ENCODE data around the gene PRPH. TPM values are rescaled to one million over a fixed set of nuclear protein-coding genes. Genes with fewer than 3 reads are reported as not detected.
"Not testable (repeated sequence)": the region's sequence is repeated elsewhere in the genome, so short reads cannot be mapped to it uniquely, and the experiment has no call there.

The PRPH gene
- total and polyA plus RNA-seq, 10 of the 15 experiments (the other 5 are each of a cell fraction or from before 2014, with no cell fraction given), result 0.09 to 0.45 (median 0.19) TPM; not detected in 3

DNA sequence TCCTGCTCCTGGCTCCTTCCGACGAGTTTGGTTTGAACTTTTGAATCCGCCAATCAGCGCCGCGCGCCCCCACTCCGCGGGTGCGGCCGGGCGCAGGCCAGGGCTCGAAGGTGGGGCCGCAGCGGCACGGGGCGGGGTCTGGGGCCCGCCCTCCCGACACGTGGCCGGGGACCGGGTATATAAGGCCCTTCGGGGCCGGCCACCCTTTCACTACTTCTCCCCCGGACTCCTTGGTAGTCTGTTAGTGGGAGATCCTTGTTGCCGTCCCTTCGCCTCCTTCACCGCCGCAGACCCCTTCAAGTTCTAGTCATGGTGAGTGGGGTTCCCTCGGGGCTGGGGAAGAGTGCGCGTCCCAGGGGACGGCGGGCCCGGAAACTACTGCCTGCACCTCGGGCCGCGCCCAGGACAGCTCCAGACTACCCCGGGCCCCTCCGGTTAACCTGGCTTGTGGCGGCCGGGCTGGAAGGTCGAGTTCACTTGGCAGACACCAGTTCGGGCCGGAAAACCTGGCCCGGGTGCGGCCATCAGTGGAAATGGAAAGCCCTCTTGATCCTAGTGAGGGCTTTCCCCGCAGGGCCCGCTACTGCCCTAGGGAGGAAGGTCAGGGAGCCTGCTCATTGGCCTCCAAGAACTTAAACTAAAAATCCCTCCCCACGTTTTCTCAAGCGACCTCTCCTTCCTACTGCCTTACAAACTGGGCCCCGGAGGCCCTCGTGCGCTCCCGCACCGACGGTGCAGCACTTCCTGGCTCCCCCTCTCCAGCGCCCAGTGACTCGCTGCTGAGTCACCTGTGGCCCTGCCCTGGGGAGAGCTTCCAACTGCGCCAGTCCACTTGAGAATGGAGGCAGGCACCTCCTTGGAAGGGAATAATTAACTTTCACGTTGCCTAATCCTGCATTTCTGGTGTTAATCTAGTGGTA lies 29.8 kb upstream of the PRPH start, which contains the start of gene TUBA1C (continued):
- TF ChIP-seq ZNF217 (IDR thresholded peaks at IDR 0.05), result no peak
- TF ChIP-seq ZNF274 (IDR thresholded peaks at IDR 0.05; ENCODE audit: insufficient read depth, insufficient read length), result no peak
- TF ChIP-seq KLF5 (IDR thresholded peaks at IDR 0.05; ENCODE audit: partially characterized antibody), result peak; percentile 71

GRCh38 chr12:49269191-49269590 lies 25.8 kb upstream of the PRPH start:
- in situ Hi-C loops (cut with MboI); H2AFZ ChIP-seq (ENCODE audit: control insufficient read depth, low read depth, low read length); ATAC-seq; intact Hi-C loops (cut with micrococcal nuclease; ENCODE audit: unreplicated experiment); FAIRE-seq; H3K27ac ChIP-seq (ENCODE audit: control insufficient read depth, insufficient read depth); RAD21 ChIA-PET (ENCODE audit: unreplicated experiment); DNase-seq (ENCODE audit: low read depth, low spot score); H3K4me1 ChIP-seq (ENCODE audit: control insufficient read depth, insufficient read depth, low read length); H3K9me3 ChIP-seq (replicated peaks; ENCODE audit: control insufficient read depth, insufficient read depth, low read length); H3K9ac ChIP-seq (ENCODE audit: control insufficient read depth, insufficient read depth, low read length); SMC1A ChIA-PET (ENCODE audit: uncharacterized antibody, unreplicated experiment); POLR2A ChIA-PET; H3K4me3 ChIP-seq; BruUV-seq (replicated peaks); H3K4me2 ChIP-seq (ENCODE audit: control insufficient read depth, insufficient read depth); H4K20me1 ChIP-seq (ENCODE audit: control insufficient read depth, insufficient read depth); H3K27me3 ChIP-seq (replicated peaks in 1 of 2; ENCODE audit: control insufficient read depth in 2 of 2, insufficient read depth in 2 of 2, low read length in 1 of 2): not testable (repeated sequence)
- CTCF ChIA-PET, result interaction anchor here (0.9 to 1.2 kb wide), 3 partner anchors 20 to 89 kb away, joined by 3 to 12 read pairs (median 4); no protein-coding TSS in a partner anchor
- WGBS (ENCODE audit: insufficient coverage, insufficient replicate concordance, low lambda C conversion rate, missing lambda C conversion rate), result over 99% methylated on average over 6 of the region's 6 CpGs
- Histone ChIP-seq H3K79me2 (ENCODE audit: control insufficient read depth, insufficient read depth, low read length) (peaks cover 42% of the 10 kb centered on the region), H3K36me3 (ENCODE audit: control insufficient read depth in 2 of 2, insufficient read depth in 2 of 2, low read length in 1 of 2) (peaks cover 2 to 20% of the 10 kb centered on the region in 2 experiments; a peak in 3 of 4 replicates)
